ENCODE results near the gene SRBD1.
A peak's percentile ranks its signal among the peaks of the same experiment; 100 is the strongest.

SRBD1 gene

GRCh38 chr2:45611020-45611859 is at the start of gene SRBD1:
SRBD1 (minus strand) TSS chr2:45611267; CDS start chr2:45605441, 5,826 bp downstream.
- DNase-seq: peak; percentile 97

- DNase-seq: no peak
Measured at GRCh38 chr2:45654250-45654649, 43.2 kb upstream of the SRBD1 start.

- no peak for DNase-seq
Measured at GRCh38 chr2:45653122-45653913, 42.3 kb upstream of the SRBD1 start.

- peak; percentile 74 for DNase-seq
Measured at GRCh38 chr2:45652090-45653031, 41.3 kb upstream of the SRBD1 start.

- DNase-seq: no peak
Measured at GRCh38 chr2:45651415-45652089, 40.5 kb upstream of the SRBD1 start, which contains the start of gene PRKCE. PRKCE (plus strand) TSS chr2:45651675.

- peak; percentile 95 for DNase-seq
Measured at GRCh38 chr2:45650851-45651414, 39.9 kb upstream of the SRBD1 start.

- peak; percentile 84 for DNase-seq
Measured at GRCh38 chr2:45649858-45650811, 39.1 kb upstream of the SRBD1 start.

- DNase-seq: no peak
Measured at GRCh38 chr2:45649462-45649857, 38.4 kb upstream of the SRBD1 start.

- DNase-seq: no peak
Measured at GRCh38 chr2:45648636-45649035, 37.6 kb upstream of the SRBD1 start.

GRCh38 chr2:45647986-45648520 is 37.0 kb upstream of the SRBD1 start:
- no peak for DNase-seq

GRCh38 chr2:45647356-45647755 is 36.3 kb upstream of the SRBD1 start:
- DNase-seq: no peak

GRCh38 chr2:45646289-45646688 is 35.2 kb upstream of the SRBD1 start:
- DNase-seq: no peak

- DNase-seq: peak; percentile 92
Measured at GRCh38 chr2:45643543-45644542, 32.8 kb upstream of the SRBD1 start.

- DNase-seq: no peak
Measured at GRCh38 chr2:45643095-45643494, 32.0 kb upstream of the SRBD1 start.

- no peak for DNase-seq
Measured at GRCh38 chr2:45640576-45640975, 29.5 kb upstream of the SRBD1 start.

GRCh38 chr2:45637440-45637839 is 26.4 kb upstream of the SRBD1 start:
- DNase-seq: no peak

GRCh38 chr2:45636008-45636407 is 24.9 kb upstream of the SRBD1 start:
- no peak for DNase-seq

GRCh38 chr2:45634223-45634622 is 23.2 kb upstream of the SRBD1 start:
- DNase-seq: no peak

GRCh38 chr2:45631955-45632354 is 20.9 kb upstream of the SRBD1 start:
- no peak for DNase-seq
